K562 (cell line): ENCODE results near the gene GET3. TPM values are rescaled to one million over a fixed set of nuclear protein-coding genes. Genes with fewer than 3 reads are reported as not detected.
A peak's percentile ranks its signal among the peaks of the same experiment; 100 is the strongest.

Experiments
- CBFB ChIP-seq: sonication (generic); formaldehyde crosslinking; IDR thresholded peaks from 2 replicates; pipeline ENCODE4 v1.4.0; 2020; ENCODE audit warnings: mild to moderate bottlenecking, missing genetic modification reagents
- CREB1 ChIP-seq, 2 experiments: sonication (generic) in 1 of 2; formaldehyde crosslinking in 1 of 2; IDR thresholded peaks; 2 replicates each; pipeline versions ENCODE4 v1.6.1 to v1.8.0; 2012 to 2022; ENCODE audit warnings: inconsistent platforms in 1 of 2, mild to moderate bottlenecking in 1 of 2, missing genetic modification reagents in 1 of 2, moderate library complexity in 1 of 2
- CREM ChIP-seq: IDR thresholded peaks from 2 replicates; pipeline ENCODE4 v1.6.1; 2014; ENCODE audit warnings: antibody characterized with exemption, low read depth
- DPF2 ChIP-seq: fragments of 450-650 bp; IDR thresholded peaks from 2 replicates; pipeline ENCODE4 v1.6.1; 2016
- GABPB1 ChIP-seq: sonication (generic); formaldehyde crosslinking; IDR thresholded peaks from 2 replicates; pipeline ENCODE4 v1.8.0; 2022; ENCODE audit warnings: mild to moderate bottlenecking, missing genetic modification reagents
- HDAC1 ChIP-seq, 2 experiments: fragments of 450-650 bp; IDR thresholded peaks; 2 replicates each; pipeline ENCODE4 v1.6.1; 2016 to 2017; ENCODE audit warnings: inconsistent platforms in 1 of 2, mild to moderate bottlenecking in 1 of 2, moderate library complexity in 1 of 2
- NBN ChIP-seq: fragments of 450-650 bp; IDR thresholded peaks from 2 replicates; pipeline ENCODE4 v1.6.1; 2016; ENCODE audit warnings: low read depth, mild to moderate bottlenecking
- NFXL1 ChIP-seq: fragments of 450-650 bp; formaldehyde crosslinking; IDR thresholded peaks from 2 replicates; pipeline ENCODE4 v1.4.0; 2021; ENCODE audit warnings: mild to moderate bottlenecking
- NONO ChIP-seq, 2 experiments: fragments of 200-400 bp in 1 of 2; fragments of 450-650 bp in 1 of 2; formaldehyde crosslinking in 1 of 2; IDR thresholded peaks; 2 replicates each; pipeline ENCODE4 v1.6.1; 2017; ENCODE audit warnings: low read depth in 2 of 2, mild to moderate bottlenecking in 2 of 2, moderate library complexity in 2 of 2, low read length in 1 of 2
- NR2C2 ChIP-seq, 2 experiments: fragments of 200-800 bp in 1 of 2; sonication (Bioruptor generic) in 1 of 2; sonication (generic) in 1 of 2; formaldehyde crosslinking in 1 of 2; IDR thresholded peaks; 2 replicates each; pipeline versions ENCODE4 v1.6.1 to v1.8.0; 2016 to 2022; ENCODE audit warnings: mild to moderate bottlenecking in 1 of 2, missing compliant biosample characterization in 1 of 2, missing genetic modification characterization in 1 of 2, missing genetic modification reagents in 1 of 2
- SRF ChIP-seq, 2 experiments: fragments of 250-450, 450-650 bp in 1 of 2; sonication (Bioruptor Pico) in 1 of 2; sonication (generic) in 1 of 2; formaldehyde crosslinking; IDR thresholded peaks; 2 replicates each; pipeline versions ENCODE4 v1.5.0 to v1.5.1; 2020 to 2022; ENCODE audit warnings: mild to moderate bottlenecking in 1 of 2, missing genetic modification reagents in 1 of 2
- TBP ChIP-seq: optimal IDR thresholded peaks from 2 replicates; pipeline ENCODE3; 2011; ENCODE audit warnings: low read depth, low read length, improper control_type of control experiment
- TCF7L2 ChIP-seq: fragments of 150-350 bp; IDR thresholded peaks from 2 replicates; pipeline ENCODE4 v1.6.1; 2016; ENCODE audit warnings: low read depth, mild to moderate bottlenecking, low read length, moderate library complexity
- TOE1 ChIP-seq, 2 experiments: fragments of 450-650 bp in 1 of 2; sonication (generic) in 1 of 2; formaldehyde crosslinking in 1 of 2; IDR thresholded peaks; 2 replicates each; pipeline versions ENCODE4 v1.7.1 to v1.8.0; 2016 to 2022; ENCODE audit warnings: borderline replicate concordance in 2 of 2, mild to moderate bottlenecking in 2 of 2, antibody characterized with exemption in 1 of 2, inconsistent platforms in 1 of 2, low read depth in 1 of 2, missing genetic modification reagents in 1 of 2, moderate library complexity in 1 of 2
- ZFX ChIP-seq: sonication (generic); formaldehyde crosslinking; IDR thresholded peaks from 2 replicates; pipeline ENCODE4 v1.8.0; 2022; ENCODE audit warnings: mild to moderate bottlenecking, missing genetic modification reagents, moderate library complexity
- ZNF263 ChIP-seq: sonication (generic); formaldehyde crosslinking; IDR thresholded peaks from 2 replicates; pipeline ENCODE4 v1.8.0; 2022; ENCODE audit warnings: mild to moderate bottlenecking, missing genetic modification reagents, borderline replicate concordance
- polyA plus RNA-seq, 8 experiments: library from polyadenylated mRNA; depleted of rRNA in 4 of 8; stranded (reverse) in 5 of 8; unstranded in 3 of 8; fragments of >200 nt; fragmentation: Nextera tagmentation in 2 of 8; fragmentation: Illumina TruSeq in 1 of 8; extraction: Ambion mirVana in 2 of 8; extraction: Trizol in 1 of 8; gene quantifications; 2 replicates each; pipeline versions ENCODE4 v1.2.1 to v1.2.3, GENCODE V29; 2011 to 2014; ENCODE audit warnings: inconsistent platforms in 1 of 8, missing spikeins in 1 of 8
- total RNA-seq, 7 experiments: library from RNA; depleted of rRNA in 6 of 7; stranded (reverse); fragments of >200 nt in 6 of 7; fragmentation: Illumina TruSeq in 2 of 7; extraction: Trizol in 2 of 7; gene quantifications; 2 replicates each; pipeline versions ENCODE4 v1.2.1 to v1.2.3, GENCODE V29; 2011 to 2021; ENCODE audit warnings: low replicate concordance in 1 of 7
- TF ChIP-seq, protein P1 (sequence below): fragments of 450-650 bp; formaldehyde crosslinking; IDR thresholded peaks from 2 replicates; pipeline ENCODE4 v1.4.0; 2020; ENCODE audit warnings: mild to moderate bottlenecking, moderate library complexity
- TF ChIP-seq, protein P2 (sequence below), 2 experiments: IDR thresholded peaks; 2 replicates each; pipeline ENCODE4 v1.6.1; 2012; ENCODE audit warnings: improper control_type of control experiment in 2 of 2, low read depth in 2 of 2, low read length in 2 of 2, borderline replicate concordance in 1 of 2
- TF ChIP-seq, protein P3 (sequence below): fragments of 200-800 bp; sonication (Bioruptor generic); IDR thresholded peaks from 2 replicates; pipeline ENCODE4 v1.6.1; 2017; ENCODE audit warnings: missing genetic modification characterization, missing compliant biosample characterization
- TF ChIP-seq, protein P4 (sequence below): sonication (generic); formaldehyde crosslinking; IDR thresholded peaks from 2 replicates; pipeline ENCODE4 v1.8.0; 2022; ENCODE audit warnings: missing genetic modification reagents, mild to moderate bottlenecking, borderline replicate concordance

Gene GET3
- total and polyA plus RNA-seq, 9 of the 15 experiments (the other 6 are each of a cell fraction or from before 2014, with no cell fraction given): 8.3 to 83.5 (median 51.8) TPM

DNA sequence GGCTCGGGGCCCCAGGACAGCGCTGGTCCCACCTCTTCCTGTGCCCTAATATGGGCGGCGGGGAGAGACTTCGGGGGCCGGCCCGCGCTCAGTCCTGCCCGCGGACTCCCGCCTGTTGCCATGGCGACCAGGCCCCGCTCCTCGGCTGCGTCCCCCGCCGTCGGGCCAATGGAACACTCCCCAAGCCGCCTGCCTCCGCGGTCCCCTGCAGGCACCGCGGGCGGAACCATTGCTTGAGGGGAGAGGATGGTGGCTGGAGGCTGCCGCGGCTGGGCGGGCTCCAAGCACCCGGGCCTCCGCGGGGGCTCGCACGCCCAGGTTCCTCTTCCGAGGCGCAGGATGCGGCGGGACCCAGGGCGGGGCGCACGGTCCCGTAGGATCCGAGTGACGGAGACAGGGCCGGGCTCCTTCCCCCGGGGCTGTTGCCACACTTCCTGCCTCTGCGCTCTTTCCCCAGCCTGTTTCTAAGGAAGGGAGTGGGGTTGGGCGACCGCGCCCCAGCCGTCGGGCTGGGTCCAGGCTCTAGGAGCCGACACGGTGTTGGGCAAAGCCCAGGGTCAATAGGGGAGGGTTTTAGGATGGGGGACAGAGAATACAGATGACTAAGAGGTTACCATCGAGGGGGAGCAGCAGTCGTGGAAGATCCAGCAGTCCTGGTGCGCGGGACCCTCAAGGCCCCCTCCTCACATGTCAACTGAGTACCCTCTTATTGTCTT, 52.8 kb downstream of the GET3 start (continued):
- no peak for TF ChIP-seq ZNF263 (CRISPR knock-in tag)
- TF ChIP-seq, protein P1, sequence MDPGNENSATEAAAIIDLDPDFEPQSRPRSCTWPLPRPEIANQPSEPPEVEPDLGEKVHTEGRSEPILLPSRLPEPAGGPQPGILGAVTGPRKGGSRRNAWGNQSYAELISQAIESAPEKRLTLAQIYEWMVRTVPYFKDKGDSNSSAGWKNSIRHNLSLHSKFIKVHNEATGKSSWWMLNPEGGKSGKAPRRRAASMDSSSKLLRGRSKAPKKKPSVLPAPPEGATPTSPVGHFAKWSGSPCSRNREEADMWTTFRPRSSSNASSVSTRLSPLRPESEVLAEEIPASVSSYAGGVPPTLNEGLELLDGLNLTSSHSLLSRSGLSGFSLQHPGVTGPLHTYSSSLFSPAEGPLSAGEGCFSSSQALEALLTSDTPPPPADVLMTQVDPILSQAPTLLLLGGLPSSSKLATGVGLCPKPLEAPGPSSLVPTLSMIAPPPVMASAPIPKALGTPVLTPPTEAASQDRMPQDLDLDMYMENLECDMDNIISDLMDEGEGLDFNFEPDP: no peak
- TF ChIP-seq GABPB1 (CRISPR knock-in tag): peak; percentile 87
- no peak for TF ChIP-seq CREB1 (IDR thresholded peaks at IDR 0.05)
- peak; percentile 68 for TF ChIP-seq CREB1 (CRISPR knock-in tag; IDR thresholded peaks at IDR 0.05)
- TF ChIP-seq, protein P2, sequence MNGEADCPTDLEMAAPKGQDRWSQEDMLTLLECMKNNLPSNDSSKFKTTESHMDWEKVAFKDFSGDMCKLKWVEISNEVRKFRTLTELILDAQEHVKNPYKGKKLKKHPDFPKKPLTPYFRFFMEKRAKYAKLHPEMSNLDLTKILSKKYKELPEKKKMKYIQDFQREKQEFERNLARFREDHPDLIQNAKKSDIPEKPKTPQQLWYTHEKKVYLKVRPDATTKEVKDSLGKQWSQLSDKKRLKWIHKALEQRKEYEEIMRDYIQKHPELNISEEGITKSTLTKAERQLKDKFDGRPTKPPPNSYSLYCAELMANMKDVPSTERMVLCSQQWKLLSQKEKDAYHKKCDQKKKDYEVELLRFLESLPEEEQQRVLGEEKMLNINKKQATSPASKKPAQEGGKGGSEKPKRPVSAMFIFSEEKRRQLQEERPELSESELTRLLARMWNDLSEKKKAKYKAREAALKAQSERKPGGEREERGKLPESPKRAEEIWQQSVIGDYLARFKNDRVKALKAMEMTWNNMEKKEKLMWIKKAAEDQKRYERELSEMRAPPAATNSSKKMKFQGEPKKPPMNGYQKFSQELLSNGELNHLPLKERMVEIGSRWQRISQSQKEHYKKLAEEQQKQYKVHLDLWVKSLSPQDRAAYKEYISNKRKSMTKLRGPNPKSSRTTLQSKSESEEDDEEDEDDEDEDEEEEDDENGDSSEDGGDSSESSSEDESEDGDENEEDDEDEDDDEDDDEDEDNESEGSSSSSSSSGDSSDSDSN (IDR thresholded peaks at IDR 0.05; ENCODE audit: borderline replicate concordance in 1 of 2, low read depth in 2 of 2, low read length in 2 of 2): peak; percentile 94 to 97; a peak in 3 of 4 replicates
- TF ChIP-seq, protein P3, sequence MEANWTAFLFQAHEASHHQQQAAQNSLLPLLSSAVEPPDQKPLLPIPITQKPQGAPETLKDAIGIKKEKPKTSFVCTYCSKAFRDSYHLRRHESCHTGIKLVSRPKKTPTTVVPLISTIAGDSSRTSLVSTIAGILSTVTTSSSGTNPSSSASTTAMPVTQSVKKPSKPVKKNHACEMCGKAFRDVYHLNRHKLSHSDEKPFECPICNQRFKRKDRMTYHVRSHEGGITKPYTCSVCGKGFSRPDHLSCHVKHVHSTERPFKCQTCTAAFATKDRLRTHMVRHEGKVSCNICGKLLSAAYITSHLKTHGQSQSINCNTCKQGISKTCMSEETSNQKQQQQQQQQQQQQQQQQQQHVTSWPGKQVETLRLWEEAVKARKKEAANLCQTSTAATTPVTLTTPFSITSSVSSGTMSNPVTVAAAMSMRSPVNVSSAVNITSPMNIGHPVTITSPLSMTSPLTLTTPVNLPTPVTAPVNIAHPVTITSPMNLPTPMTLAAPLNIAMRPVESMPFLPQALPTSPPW (CRISPR knock-in tag): peak; percentile 91
- TF ChIP-seq NR2C2 (CRISPR knock-in tag; IDR thresholded peaks at IDR 0.05): no peak; the same call in 1 of the 2 replicates
- peak; percentile 48; the same call in 1 of the 2 replicates for TF ChIP-seq NR2C2 (tag; IDR thresholded peaks at IDR 0.05)
- TF ChIP-seq, protein P4, sequence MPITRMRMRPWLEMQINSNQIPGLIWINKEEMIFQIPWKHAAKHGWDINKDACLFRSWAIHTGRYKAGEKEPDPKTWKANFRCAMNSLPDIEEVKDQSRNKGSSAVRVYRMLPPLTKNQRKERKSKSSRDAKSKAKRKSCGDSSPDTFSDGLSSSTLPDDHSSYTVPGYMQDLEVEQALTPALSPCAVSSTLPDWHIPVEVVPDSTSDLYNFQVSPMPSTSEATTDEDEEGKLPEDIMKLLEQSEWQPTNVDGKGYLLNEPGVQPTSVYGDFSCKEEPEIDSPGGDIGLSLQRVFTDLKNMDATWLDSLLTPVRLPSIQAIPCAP (CRISPR knock-in tag): no peak
- TF ChIP-seq NONO (IDR thresholded peaks at IDR 0.05; ENCODE audit: low read depth in 2 of 2, low read length in 1 of 2): peak in 1 of 2 experiments; percentile 99; a peak in 2 of 4 replicates
- peak; percentile 47; the same call in 1 of the 2 replicates for TF ChIP-seq CBFB (CRISPR knock-in tag)
- peak; percentile 96 for TF ChIP-seq TCF7L2
- peak; percentile 47 for TF ChIP-seq CREM
- TF ChIP-seq TBP: peak; percentile 55
- TF ChIP-seq TOE1 (IDR thresholded peaks at IDR 0.05; ENCODE audit: borderline replicate concordance): peak; percentile 83
- TF ChIP-seq TOE1 (CRISPR knock-in tag; IDR thresholded peaks at IDR 0.05; ENCODE audit: borderline replicate concordance, low read depth): no peak
- peak in 1 of 2 experiments; percentile 59; a peak in 2 of 4 replicates for TF ChIP-seq HDAC1 (IDR thresholded peaks at IDR 0.05)
- TF ChIP-seq NFXL1: no peak
- TF ChIP-seq SRF (CRISPR knock-in tag; IDR thresholded peaks at IDR 0.05): peak; percentile 98 to 99
- peak; percentile 39; the same call in 1 of the 2 replicates for TF ChIP-seq NBN
- peak; percentile 44 for TF ChIP-seq ZFX
- peak; percentile 14; the same call in 1 of the 2 replicates for TF ChIP-seq DPF2
